ENCODE results near the gene SH3BP2. TPM values are rescaled to one million over a fixed set of nuclear protein-coding genes. Genes with fewer than 3 reads are reported as not detected.

The SH3BP2 gene
- total RNA-seq, 1 donor = 23.3 TPM

DNA sequence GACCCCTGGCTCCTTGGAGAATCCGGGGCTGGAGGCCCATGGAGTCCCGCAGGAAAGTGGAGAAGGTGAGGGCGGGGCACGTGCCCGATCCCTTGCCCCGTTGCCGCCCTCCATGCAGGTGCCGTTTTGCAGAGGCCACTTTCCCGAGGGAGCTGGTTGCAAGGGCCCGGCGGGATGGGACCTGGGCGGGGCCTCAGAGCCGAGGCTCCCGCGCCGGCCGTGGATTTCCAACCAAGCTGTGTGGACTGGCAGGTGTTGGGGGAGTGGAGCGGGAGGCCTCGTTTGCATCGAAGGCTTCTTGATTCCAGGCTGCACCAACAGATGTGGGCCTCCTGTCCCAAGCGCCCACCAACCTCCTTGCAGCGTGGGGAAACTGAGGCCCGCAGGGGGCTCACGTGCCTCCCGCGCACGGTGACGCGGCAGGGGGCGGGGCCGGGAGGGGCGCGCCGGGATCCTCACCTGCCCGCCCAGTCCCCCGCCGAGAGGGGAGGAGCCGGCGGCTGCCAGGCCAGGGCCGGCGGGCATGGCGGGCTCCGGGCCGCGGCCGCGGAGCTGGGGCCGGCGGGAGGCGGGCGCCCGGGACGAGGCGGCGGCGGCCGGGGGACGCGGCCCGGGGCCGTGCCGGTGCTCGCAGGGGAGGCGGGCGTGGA lies 24.9 kb downstream of the SH3BP2 start:
- DNase-seq (ENCODE audit: low read depth) = no peak

DNA sequence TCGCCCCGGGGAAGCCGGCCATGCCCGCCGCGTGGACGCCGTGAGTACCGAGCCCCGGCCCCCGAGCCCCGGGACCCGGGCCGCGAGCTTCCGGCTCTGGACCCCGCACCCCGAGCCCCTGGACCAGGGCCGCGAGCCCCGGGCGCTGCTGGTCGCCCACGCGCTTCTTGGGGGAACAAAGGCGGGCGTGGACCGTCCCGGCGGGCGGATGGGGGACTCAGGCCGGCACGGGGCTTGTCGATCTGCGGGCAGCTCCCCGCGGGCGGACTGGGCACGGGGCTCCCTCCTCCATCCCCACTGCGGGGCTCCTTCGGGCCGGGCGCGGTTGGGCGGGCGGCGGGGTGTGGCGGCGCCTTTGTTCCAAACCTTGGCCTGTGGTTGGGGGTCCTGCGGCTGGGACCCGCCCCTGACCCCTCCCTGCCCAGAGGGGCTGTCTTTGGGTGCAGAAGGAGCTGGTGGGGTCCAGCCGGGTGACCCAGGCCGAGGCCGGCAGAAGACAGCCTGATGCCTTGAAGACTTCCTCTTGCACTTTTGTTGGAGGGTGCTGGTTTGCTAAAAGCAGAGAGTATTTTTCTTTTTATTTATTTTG lies 25.6 kb downstream of the SH3BP2 start:
- DNase-seq (ENCODE audit: low read depth) = no peak
- TF ChIP-seq, protein P1, sequence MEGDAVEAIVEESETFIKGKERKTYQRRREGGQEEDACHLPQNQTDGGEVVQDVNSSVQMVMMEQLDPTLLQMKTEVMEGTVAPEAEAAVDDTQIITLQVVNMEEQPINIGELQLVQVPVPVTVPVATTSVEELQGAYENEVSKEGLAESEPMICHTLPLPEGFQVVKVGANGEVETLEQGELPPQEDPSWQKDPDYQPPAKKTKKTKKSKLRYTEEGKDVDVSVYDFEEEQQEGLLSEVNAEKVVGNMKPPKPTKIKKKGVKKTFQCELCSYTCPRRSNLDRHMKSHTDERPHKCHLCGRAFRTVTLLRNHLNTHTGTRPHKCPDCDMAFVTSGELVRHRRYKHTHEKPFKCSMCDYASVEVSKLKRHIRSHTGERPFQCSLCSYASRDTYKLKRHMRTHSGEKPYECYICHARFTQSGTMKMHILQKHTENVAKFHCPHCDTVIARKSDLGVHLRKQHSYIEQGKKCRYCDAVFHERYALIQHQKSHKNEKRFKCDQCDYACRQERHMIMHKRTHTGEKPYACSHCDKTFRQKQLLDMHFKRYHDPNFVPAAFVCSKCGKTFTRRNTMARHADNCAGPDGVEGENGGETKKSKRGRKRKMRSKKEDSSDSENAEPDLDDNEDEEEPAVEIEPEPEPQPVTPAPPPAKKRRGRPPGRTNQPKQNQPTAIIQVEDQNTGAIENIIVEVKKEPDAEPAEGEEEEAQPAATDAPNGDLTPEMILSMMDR (IDR thresholded peaks at IDR 0.05; ENCODE audit: insufficient read depth, low read depth, low read length) = no peak
- peak overlapping the region; percentile 47 for H3K4me3 ChIP-seq (ENCODE audit: low read depth, low read length)

More for the DNA sequence above, 24.9 kb downstream of the SH3BP2 start:
- TF ChIP-seq, protein P1 (IDR thresholded peaks at IDR 0.05; ENCODE audit: insufficient read depth, low read depth, low read length) = no peak
- peak overlapping the region; percentile 47 for H3K4me3 ChIP-seq (ENCODE audit: low read depth, low read length)

DNA sequence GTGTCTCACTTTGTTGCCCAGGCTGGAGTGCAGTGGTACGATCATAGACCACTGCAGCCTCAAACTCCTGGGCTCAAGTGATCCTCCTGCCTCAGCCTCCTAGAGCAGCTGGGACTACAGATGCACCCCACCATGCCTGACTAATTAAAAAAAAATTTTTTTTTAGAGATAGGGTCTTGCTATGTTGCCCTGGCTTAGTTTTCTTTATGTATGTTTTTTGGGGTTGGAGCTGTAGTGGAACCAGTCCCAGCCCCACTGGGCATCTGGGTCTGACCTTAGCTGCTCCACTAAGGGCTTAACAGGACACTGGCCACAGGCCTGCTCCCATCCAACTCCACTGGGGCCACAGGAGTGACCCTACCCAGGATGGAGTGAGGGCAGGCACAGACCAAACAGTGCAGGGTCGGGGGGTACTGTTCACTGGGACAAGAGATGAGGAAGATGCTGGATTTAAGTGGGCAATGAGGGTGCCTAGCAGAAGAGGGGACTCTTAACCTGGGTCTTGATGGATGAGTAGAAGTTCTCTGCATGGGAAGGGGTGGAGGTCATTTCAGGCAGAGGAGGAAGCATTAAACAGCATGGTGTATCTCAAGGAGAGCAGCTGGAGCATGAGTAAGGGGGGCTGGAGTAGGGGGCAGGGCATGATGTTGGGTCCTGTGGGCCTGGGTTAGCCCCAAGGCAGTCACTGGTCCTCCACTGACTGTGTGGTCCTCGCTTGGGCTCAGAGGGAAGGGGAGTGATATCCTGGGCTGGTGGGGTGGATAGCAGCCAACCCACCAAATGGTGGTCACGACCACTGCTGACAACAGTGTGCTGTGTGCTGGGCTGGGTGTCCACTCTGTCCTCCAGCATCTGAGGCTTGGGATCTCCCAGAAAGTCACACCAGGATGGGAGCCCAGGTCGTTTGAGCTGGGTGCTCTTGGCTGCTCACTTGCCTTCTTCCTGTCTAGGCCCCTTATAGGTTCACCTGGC lies 26.6 kb downstream of the SH3BP2 start:
- TF ChIP-seq, protein P1 (IDR thresholded peaks at IDR 0.05; ENCODE audit: insufficient read depth, low read depth, low read length) = no peak
- no peak for DNase-seq (ENCODE audit: low read depth)
- no peak overlapping the region for H3K4me3 ChIP-seq (ENCODE audit: low read depth, low read length)

DNA sequence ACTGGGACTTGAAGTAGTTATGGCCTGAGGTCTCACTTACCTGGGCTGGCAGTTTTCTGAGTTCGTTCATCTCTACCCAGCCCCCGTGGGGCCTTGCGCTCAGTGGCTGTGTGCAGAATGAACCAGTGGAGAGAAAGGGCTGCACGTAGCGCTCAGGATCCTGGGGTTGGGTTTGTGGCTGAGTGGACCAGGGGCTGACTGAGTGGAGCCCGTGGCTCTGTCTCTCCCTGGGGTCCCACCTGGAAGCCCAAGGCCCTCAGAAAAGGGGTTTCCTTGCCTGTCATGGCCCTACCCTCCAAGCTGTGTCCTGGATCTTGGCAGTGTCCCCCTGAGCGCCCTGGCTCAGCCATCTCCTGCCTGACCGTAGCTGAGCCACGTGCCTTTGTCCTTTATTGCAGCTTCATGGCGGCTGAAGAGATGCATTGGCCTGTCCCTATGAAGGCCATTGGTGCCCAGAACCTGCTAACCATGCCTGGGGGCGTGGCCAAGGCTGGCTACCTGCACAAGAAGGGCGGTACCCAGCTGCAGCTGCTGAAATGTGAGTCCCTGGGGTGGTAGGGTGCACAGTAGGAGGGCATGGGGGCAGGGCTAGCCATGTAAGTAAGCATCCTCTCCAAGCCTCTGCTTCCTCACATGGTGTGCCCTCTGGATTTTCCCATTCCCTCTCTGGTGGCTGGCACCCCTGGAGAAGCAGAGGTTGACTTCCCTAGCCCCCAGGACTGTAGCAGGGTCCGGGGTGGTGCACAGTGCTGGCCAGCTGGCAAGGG lies 27.5 kb downstream of the SH3BP2 start:
- no peak overlapping the region for H3K4me3 ChIP-seq (ENCODE audit: low read depth, low read length)
- DNase-seq (ENCODE audit: low read depth) = no peak
- TF ChIP-seq, protein P1 (IDR thresholded peaks at IDR 0.05; ENCODE audit: insufficient read depth, low read depth, low read length) = no peak

DNA sequence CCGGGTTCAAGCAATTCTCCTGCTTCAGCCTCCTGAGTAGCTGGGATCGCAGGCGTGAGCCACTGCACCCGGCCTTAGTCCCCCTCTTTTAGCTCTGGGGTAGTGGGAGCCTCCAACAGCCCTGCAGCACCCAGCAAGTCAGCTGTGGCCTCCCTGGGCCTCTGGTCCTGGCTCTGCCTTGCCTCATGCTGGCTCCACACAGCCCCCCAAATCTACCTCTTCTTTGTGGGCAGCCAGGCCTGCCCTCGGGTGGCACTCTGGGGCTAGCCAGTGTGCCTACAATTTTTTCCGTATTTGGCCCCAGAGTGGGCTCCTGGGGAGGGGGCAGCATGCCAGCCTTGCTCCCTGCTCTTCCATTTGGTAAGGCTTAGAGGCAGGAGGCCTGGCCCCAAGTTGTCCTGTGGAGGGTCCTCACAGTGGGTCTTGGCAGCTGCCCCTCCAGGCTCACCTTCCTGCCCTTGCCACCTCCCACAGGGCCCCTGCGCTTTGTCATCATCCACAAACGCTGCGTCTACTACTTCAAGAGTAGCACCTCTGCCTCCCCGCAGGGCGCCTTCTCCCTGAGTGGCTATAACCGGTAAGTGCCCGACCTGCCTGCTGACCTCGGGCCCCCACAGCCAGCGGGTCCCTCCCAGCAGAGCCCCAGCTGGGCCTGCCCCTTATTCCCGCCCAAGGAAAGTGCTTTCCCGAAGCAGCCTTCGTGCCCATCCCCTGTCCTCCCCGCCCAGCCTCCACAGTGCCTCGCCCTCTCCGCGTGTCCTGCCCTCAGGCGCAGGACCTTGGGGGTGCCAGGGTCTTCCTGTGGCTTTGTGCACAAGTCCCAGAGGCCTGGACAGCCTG lies 29.8 kb downstream of the SH3BP2 start:
- TF ChIP-seq, protein P1 (IDR thresholded peaks at IDR 0.05; ENCODE audit: insufficient read depth, low read depth, low read length) = no peak
- no peak for DNase-seq (ENCODE audit: low read depth)
- H3K4me3 ChIP-seq (ENCODE audit: low read depth, low read length) = no peak overlapping the region

All from fibroblast of villous mesenchyme (primary cell).